Stimulated activated CD8-positive, alpha-beta memory T cell treated with anti-CD3 and anti-CD28 coated beads, Interleukin-12 subunit alpha, Interleukin-12 subunit beta, amount 100 ng/mL, for 4 hours (primary cell): Measurements from ENCODE around the gene COMT.
A peak's percentile ranks its signal among the peaks of the same experiment; 100 is the strongest.

Source experiments
- DNase-seq: peaks from one replicate; pipeline ENCODE4 v3.0.0-alpha.2; 2020; ENCODE audit warnings: low read depth

The COMT gene

DNA sequence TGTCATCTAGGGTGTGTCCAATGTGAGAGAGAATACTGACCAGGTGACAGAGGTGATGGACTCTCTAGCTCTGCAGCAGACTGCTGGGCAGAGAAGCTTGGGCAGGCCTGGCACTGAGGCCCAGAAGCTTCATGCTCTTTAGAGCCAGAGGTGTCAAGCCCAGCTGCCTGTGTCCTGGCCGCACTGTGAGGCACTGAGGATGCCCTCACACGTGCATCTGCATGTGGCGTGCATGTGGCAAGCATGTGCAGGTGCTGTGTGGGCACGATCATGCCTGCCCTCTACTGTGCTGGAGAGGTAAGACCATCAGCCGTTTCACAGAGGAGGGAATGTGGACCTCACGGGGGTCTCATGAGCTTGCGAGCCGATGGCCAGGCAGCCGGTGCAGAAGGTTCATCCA lies 15.9 kb downstream of the COMT start:
- no peak for DNase-seq

- DNase-seq: no peak
Observed at GRCh38 chr22:19958083-19959042, 16.8 kb downstream of the COMT start.

- no peak for DNase-seq
Observed at GRCh38 chr22:19959043-19959586, 17.5 kb downstream of the COMT start.

GRCh38 chr22:19959587-19960490 lies 18.3 kb downstream of the COMT start:
- no peak for DNase-seq

- DNase-seq: no peak
Observed at GRCh38 chr22:19960491-19961200, 19.1 kb downstream of the COMT start.

DNA sequence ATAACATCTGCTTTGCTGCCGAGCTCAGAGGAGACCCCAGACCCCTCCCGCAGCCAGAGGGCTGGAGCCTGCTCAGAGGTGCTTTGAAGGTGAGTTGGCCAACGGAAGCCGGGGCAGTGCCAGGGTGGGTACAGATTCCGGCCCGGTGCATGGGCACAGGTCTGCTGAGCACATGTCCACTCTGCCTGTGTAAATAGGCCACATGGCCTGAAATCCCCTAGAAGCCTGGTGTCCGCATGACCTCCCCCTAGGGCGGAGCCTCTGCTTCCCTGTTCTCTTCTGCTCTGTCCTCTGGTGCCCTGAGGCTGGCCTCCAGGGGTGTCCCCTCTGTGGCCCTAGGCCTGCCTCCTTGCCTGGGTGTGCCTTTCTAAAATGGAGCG lies 19.6 kb downstream of the COMT start:
- no peak for DNase-seq

DNA sequence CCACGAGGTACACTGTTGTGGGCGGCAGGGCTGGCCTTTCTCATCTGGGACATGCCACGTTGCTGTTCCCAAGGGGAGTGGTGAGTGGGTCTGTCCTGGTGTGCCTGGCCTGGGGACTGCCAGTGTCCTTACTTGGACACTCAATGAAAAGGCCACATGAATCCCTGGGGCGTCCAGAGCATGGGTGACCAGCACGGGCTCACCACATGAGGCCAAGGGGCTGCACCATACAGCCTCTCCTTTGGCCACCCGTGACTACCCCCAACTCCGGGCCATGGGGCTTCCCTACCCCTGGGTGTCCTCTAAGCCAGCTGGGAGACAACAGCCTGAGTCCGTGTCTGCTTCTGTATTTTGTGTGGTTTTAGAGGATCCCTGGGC lies 20.3 kb downstream of the COMT start:
- DNase-seq: no peak

GRCh38 chr22:19962246-19962908 lies 20.8 kb downstream of the COMT start:
- peak; percentile 24 for DNase-seq

DNA sequence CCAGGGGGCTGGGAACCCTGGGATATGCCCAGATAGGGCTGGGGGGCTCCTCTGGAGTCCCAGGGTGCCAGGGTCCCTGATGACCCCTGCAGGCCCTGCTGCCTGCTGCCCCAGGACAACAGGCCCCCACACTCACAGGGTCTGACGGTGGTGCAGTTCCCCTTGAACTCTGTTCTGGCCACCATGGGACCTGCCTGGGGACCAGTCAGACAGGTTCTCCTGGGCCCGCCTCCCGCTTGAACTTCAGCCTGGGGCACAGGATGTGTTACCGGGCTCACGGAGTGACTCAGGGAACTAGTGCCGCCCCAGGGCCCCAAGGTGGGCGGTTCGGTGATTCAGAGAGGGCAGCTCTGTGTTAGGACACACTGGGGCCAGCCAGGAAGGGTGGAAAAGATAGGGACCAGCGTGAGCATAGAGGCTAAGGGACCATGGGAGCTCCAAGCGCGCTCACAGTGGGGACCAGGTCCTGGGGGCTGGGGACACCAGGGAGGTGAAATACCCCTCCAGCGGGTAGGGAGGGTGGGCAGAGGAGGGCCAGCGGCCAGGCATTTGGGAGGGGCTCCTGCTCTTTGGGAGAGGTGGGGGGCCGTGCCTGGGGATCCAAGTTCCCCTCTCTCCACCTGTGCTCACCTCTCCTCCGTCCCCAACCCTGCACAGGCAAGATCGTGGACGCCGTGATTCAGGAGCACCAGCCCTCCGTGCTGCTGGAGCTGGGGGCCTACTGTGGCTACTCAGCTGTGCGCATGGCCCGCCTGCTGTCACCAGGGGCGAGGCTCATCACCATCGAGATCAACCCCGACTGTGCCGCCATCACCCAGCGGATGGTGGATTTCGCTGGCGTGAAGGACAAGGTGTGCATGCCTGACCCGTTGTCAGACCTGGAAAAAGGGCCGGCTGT lies 21.6 kb downstream of the COMT start:
- DNase-seq: no peak

GRCh38 chr22:19963863-19964642 lies 22.5 kb downstream of the COMT start:
- DNase-seq: no peak

DNA sequence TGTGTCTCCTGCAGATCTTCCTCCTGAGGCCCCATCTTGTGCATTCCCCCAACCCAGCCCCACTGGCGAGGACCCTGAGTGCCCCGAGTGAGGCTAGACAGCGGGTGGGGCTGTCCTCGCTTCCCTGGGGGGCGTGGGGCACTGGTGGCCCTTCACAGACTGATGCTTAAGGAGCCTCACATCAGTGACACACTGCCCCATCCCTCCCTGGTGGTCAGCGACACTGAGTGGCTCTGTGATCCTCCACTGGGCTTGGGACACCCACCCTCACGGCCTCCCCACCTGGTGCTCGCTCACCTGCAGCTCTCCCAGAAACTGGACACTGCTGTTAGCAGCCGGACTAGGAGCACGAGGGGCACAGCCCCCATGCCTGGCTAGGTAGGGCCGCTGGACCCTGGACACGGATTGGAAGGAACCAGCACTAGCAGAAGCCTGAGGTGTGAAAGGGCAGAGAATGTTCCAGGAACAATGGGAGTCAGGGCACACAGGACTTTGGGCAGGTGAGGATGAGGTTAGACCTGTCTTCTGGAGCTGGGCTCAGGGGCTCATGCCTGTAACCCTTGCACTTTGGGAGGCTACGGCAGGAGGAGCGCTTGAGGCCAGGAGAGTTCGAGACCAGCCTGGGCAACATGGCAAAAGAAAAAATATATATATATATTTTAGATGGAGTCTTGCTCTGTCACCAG lies 23.3 kb downstream of the COMT start:
- no peak for DNase-seq

GRCh38 chr22:19965771-19966709 lies 24.5 kb downstream of the COMT start:
- no peak for DNase-seq

GRCh38 chr22:19966908-19967750 lies 25.6 kb downstream of the COMT start:
- DNase-seq: no peak

DNA sequence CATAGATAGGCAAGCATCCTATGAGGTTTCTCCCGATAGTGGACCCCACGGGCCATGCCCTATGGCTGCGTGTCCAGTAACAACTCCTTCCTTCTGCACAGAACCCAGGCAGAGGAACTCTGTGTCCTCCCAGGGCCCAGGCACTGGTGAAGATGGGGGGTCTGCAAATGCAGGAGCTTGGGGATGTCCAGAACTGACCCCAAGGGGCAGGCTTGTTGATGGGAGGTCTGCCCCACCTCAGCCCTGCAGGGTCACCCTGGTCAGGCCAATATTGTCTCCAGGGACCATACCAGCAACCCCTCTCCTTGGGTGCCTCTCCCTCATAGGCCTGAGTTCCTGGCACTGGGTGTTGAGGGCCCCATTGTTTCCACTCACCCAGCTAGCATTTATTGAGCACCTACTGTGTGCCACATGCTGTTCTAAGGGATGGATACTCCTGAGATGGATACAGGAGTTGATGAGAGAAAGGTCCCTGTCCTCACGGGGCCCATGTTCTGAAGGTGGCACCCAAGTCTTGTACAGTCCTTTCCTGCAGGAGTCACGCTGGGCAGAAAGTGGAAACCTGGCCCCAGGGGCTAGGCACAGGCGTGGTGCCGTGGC lies 26.4 kb downstream of the COMT start:
- no peak for DNase-seq

DNA sequence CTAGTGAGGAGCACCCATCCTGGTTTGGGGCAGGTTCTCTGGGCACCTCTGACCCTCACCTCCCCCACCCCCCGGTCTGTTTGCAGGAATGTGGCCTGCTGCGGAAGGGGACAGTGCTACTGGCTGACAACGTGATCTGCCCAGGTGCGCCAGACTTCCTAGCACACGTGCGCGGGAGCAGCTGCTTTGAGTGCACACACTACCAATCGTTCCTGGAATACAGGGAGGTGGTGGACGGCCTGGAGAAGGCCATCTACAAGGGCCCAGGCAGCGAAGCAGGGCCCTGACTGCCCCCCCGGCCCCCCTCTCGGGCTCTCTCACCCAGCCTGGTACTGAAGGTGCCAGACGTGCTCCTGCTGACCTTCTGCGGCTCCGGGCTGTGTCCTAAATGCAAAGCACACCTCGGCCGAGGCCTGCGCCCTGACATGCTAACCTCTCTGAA lies 26.9 kb downstream of the COMT start:
- no peak for DNase-seq

GRCh38 chr22:19969141-19969928 lies 27.8 kb downstream of the COMT start:
- no peak for DNase-seq
